K562 (cell line): ENCODE results near the gene SCARF1. TPM values are rescaled to one million over a fixed set of nuclear protein-coding genes. Genes with fewer than 3 reads are reported as not detected.

ENCODE experiments used
- BDP1 ChIP-seq: IDR thresholded peaks from 3 replicates; pipeline ENCODE4 v1.6.1; 2011; ENCODE audit not compliant: insufficient read length, insufficient read depth
- CCAR2 ChIP-seq: fragments of 200-400 bp; formaldehyde crosslinking; IDR thresholded peaks from 2 replicates; pipeline ENCODE4 v1.6.1; 2017; ENCODE audit warnings: mild to moderate bottlenecking, low read depth, low read length
- GABPB1 ChIP-seq: sonication (generic); formaldehyde crosslinking; IDR thresholded peaks from 2 replicates; pipeline ENCODE4 v1.8.0; 2022; ENCODE audit warnings: mild to moderate bottlenecking, missing genetic modification reagents
- HNRNPH1 ChIP-seq: fragments of 200-400 bp; formaldehyde crosslinking; optimal IDR thresholded peaks from 2 replicates; pipeline ENCODE3; 2017; ENCODE audit warnings: low read depth, mild to moderate bottlenecking, low read length, moderate library complexity
- HOMEZ ChIP-seq: fragments of 250-450 bp; sonication (Bioruptor Pico); IDR thresholded peaks from 2 replicates; pipeline ENCODE4 v1.4.0; 2020; ENCODE audit warnings: mild to moderate bottlenecking, moderate library complexity
- ILK ChIP-seq: fragments of 450-650 bp; IDR thresholded peaks from 2 replicates; pipeline ENCODE4 v1.6.1; 2016; ENCODE audit warnings: missing genetic modification characterization, low read depth, mild to moderate bottlenecking, missing compliant biosample characterization, moderate library complexity, borderline replicate concordance
- MEF2D ChIP-seq: conservative IDR thresholded peaks from 2 replicates; pipeline ENCODE4 v1.6.1; 2016; ENCODE audit warnings: low read depth, missing genetic modification characterization, missing compliant biosample characterization
- PTBP1 ChIP-seq: fragments of 200-400 bp; formaldehyde crosslinking; IDR thresholded peaks from 2 replicates; pipeline ENCODE4 v1.6.1; 2017; ENCODE audit warnings: low read depth, low read length
- RBM14 ChIP-seq: fragments of 200-400 bp; formaldehyde crosslinking; IDR thresholded peaks from 2 replicates; pipeline ENCODE4 v1.6.1; 2018; ENCODE audit warnings: low read depth, mild to moderate bottlenecking, low read length, moderate library complexity, borderline replicate concordance; ENCODE audit not compliant: insufficient read depth
- RBM34 ChIP-seq: fragments of 200-400 bp; formaldehyde crosslinking; IDR thresholded peaks from 2 replicates; pipeline ENCODE4 v1.6.1; 2018; ENCODE audit warnings: low read length, borderline replicate concordance; ENCODE audit not compliant: insufficient read depth
- RCOR1 ChIP-seq, 2 experiments: IDR thresholded peaks; 2 replicates each; pipeline ENCODE4 v1.6.1; 2012; ENCODE audit warnings: low read depth in 2 of 2, low read length in 2 of 2, borderline replicate concordance in 1 of 2, improper control_type of control experiment in 1 of 2
- SOX6 ChIP-seq: fragments of 450-650 bp; IDR thresholded peaks from 2 replicates; pipeline ENCODE4 v1.6.1; 2014; ENCODE audit warnings: mild to moderate bottlenecking
- STAT6 ChIP-seq: sonication (generic); formaldehyde crosslinking; IDR thresholded peaks from 2 replicates; pipeline ENCODE4 v1.8.1; 2023; ENCODE audit warnings: mild to moderate bottlenecking, missing genetic modification reagents
- TCF7 ChIP-seq: sonication (generic); IDR thresholded peaks from 2 replicates; pipeline ENCODE4 v1.6.1; 2016; ENCODE audit warnings: antibody characterized with exemption, borderline replicate concordance
- polyA plus RNA-seq, 8 experiments: library from polyadenylated mRNA; depleted of rRNA in 4 of 8; stranded (reverse) in 5 of 8; unstranded in 3 of 8; fragments of >200 nt; fragmentation: Nextera tagmentation in 2 of 8; fragmentation: Illumina TruSeq in 1 of 8; extraction: Ambion mirVana in 2 of 8; extraction: Trizol in 1 of 8; gene quantifications; 2 replicates each; pipeline versions ENCODE4 v1.2.1 to v1.2.3, GENCODE V29; 2011 to 2014; ENCODE audit warnings: inconsistent platforms in 1 of 8, missing spikeins in 1 of 8
- total RNA-seq, 7 experiments: library from RNA; depleted of rRNA in 6 of 7; stranded (reverse); fragments of >200 nt in 6 of 7; fragmentation: Illumina TruSeq in 2 of 7; extraction: Trizol in 2 of 7; gene quantifications; 2 replicates each; pipeline versions ENCODE4 v1.2.1 to v1.2.3, GENCODE V29; 2011 to 2021; ENCODE audit warnings: low replicate concordance in 1 of 7
- TF ChIP-seq, protein P1 (sequence below): fragments of 150-350 bp; conservative IDR thresholded peaks from 2 replicates; pipeline ENCODE4 v1.6.1; 2014; ENCODE audit warnings: low read length
- TF ChIP-seq, protein P2 (sequence below): fragments of 450-650 bp; formaldehyde crosslinking; IDR thresholded peaks from 2 replicates; pipeline ENCODE4 v1.4.0; 2022; ENCODE audit warnings: mild to moderate bottlenecking, moderate library complexity
- TF ChIP-seq, protein P3 (sequence below): fragments of 250-450 bp; sonication (Bioruptor Pico); IDR thresholded peaks from 2 replicates; pipeline ENCODE4 v1.5.0; 2021
- TF ChIP-seq, protein P4 (sequence below): sonication (generic); formaldehyde crosslinking; IDR thresholded peaks from 2 replicates; pipeline ENCODE4 v1.5.0; 2020; ENCODE audit warnings: missing genetic modification reagents

SCARF1 gene
- total and polyA plus RNA-seq, 9 of the 15 experiments (the other 6 are each of a cell fraction or from before 2014, with no cell fraction given) = 0.04 to 2.1 (median 0.63) TPM

DNA sequence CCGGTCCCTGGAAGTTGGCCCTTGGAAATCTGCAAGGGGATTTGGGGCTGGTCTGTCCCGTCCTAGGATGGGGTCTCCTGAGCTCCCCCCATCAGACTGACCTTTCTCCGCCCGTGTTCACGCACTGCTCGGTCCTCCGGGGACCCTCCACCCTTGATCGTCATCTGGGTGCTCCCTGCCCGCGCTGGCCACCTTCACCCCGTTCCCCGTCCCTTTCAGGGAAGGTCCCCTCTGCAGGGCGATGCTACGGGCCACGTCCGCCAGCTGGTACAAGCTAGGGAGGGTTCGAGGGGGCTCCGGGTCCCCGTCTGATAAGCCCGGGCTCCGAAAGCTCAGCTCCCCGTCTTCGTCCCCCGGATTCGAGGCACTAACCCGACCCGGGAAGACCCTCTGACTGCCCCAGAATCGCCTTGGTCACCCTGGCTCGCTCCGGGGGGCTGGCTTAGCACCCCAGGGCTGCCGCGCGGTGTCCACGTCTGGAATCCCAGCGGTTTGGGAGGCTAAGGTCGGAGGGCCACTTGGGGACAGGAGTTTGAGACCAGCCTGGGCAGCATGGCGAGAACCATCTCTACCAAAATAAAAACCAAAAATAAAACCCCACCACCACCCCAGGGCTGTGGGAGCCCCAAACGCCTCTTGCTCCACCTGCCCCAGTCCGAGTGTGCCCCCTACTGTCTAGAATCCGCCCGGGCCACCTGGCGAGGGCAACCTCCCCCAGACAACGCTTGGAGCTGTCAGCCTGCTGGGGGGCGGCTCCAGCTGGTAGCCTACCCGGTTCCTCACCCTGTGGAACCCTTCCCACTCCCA is 15.8 kb downstream of the SCARF1 start (continued):
- no peak for TF ChIP-seq STAT6 (CRISPR knock-in tag)
- TF ChIP-seq GABPB1 = no peak
- TF ChIP-seq CCAR2 = no peak
- no peak for TF ChIP-seq HOMEZ (CRISPR knock-in tag)
- TF ChIP-seq, protein P1, sequence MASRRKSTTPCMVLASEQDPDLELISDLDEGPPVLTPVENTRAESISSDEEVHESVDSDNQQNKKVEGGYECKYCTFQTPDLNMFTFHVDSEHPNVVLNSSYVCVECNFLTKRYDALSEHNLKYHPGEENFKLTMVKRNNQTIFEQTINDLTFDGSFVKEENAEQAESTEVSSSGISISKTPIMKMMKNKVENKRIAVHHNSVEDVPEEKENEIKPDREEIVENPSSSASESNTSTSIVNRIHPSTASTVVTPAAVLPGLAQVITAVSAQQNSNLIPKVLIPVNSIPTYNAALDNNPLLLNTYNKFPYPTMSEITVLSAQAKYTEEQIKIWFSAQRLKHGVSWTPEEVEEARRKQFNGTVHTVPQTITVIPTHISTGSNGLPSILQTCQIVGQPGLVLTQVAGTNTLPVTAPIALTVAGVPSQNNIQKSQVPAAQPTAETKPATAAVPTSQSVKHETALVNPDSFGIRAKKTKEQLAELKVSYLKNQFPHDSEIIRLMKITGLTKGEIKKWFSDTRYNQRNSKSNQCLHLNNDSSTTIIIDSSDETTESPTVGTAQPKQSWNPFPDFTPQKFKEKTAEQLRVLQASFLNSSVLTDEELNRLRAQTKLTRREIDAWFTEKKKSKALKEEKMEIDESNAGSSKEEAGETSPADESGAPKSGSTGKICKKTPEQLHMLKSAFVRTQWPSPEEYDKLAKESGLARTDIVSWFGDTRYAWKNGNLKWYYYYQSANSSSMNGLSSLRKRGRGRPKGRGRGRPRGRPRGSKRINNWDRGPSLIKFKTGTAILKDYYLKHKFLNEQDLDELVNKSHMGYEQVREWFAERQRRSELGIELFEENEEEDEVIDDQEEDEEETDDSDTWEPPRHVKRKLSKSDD = no peak
- no peak for TF ChIP-seq HNRNPH1
- TF ChIP-seq MEF2D (tag) = no peak
- TF ChIP-seq, protein P2, sequence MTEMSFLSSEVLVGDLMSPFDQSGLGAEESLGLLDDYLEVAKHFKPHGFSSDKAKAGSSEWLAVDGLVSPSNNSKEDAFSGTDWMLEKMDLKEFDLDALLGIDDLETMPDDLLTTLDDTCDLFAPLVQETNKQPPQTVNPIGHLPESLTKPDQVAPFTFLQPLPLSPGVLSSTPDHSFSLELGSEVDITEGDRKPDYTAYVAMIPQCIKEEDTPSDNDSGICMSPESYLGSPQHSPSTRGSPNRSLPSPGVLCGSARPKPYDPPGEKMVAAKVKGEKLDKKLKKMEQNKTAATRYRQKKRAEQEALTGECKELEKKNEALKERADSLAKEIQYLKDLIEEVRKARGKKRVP = no peak
- no peak for TF ChIP-seq ILK (tag)
- TF ChIP-seq, protein P3, sequence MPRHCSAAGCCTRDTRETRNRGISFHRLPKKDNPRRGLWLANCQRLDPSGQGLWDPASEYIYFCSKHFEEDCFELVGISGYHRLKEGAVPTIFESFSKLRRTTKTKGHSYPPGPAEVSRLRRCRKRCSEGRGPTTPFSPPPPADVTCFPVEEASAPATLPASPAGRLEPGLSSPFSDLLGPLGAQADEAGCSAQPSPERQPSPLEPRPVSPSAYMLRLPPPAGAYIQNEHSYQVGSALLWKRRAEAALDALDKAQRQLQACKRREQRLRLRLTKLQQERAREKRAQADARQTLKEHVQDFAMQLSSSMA = no peak
- TF ChIP-seq RCOR1 (IDR thresholded peaks at IDR 0.05; ENCODE audit: borderline replicate concordance in 1 of 2, low read depth in 2 of 2, low read length in 2 of 2) = no peak
- no peak for TF ChIP-seq RBM14
- no peak for TF ChIP-seq TCF7
- TF ChIP-seq BDP1 = no peak
- no peak for TF ChIP-seq SOX6
- no peak for TF ChIP-seq RBM34
- no peak for TF ChIP-seq PTBP1
- TF ChIP-seq, protein P4, sequence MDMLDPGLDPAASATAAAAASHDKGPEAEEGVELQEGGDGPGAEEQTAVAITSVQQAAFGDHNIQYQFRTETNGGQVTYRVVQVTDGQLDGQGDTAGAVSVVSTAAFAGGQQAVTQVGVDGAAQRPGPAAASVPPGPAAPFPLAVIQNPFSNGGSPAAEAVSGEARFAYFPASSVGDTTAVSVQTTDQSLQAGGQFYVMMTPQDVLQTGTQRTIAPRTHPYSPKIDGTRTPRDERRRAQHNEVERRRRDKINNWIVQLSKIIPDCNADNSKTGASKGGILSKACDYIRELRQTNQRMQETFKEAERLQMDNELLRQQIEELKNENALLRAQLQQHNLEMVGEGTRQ = no peak
